ENCODE data around the gene GABARAPL1.
"Not testable (repeated sequence)": the region's sequence is repeated elsewhere in the genome, so short reads cannot be mapped to it uniquely, and the experiment has no call there.

GABARAPL1 gene

DNA sequence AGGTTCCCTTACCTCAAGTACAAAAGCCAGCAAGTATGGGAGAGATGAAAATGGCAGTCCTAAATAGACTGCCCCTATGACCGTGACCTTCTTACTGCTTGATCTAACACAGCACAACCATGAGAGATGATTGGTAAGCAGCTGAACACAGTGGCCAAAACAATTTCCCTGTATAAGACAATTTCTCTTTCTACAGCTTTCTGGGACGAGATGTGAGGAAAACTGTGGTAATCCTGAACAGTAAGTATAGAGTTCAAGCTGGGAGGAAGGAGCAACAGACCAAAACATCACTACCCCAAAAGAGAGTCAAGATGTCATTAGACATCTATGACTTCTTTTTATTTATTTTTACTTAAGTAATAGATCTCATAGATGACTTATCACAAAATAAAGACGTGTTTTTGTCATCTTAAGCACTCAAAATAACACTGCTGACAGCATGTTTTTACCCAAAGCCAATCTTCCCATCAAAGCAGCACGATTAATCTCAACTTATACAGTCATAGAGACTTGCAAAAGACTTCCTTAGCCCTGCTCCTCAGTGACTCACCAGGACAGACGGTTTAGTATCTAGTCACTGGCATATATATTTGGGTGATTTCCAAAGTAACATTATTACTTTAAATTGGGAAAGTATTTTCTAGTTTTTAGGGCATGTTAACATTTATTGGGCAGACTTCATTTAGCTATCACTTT lies 30.2 kb upstream of the GABARAPL1 start:
- peak; percentile 54 for FAIRE-seq
- TF ChIP-seq TAF1 (IDR thresholded peaks at IDR 0.05; ENCODE audit: borderline replicate concordance, low read depth, low read length) (no peak), POLR2A (IDR thresholded peaks at IDR 0.05; ENCODE audit: low read depth, low read length) (no peak), POLR2AphosphoS5 (IDR thresholded peaks at IDR 0.05; ENCODE audit: low read depth, low read length) (no peak)
- no peak for DNase-seq (ENCODE audit: insufficient read length)

DNA sequence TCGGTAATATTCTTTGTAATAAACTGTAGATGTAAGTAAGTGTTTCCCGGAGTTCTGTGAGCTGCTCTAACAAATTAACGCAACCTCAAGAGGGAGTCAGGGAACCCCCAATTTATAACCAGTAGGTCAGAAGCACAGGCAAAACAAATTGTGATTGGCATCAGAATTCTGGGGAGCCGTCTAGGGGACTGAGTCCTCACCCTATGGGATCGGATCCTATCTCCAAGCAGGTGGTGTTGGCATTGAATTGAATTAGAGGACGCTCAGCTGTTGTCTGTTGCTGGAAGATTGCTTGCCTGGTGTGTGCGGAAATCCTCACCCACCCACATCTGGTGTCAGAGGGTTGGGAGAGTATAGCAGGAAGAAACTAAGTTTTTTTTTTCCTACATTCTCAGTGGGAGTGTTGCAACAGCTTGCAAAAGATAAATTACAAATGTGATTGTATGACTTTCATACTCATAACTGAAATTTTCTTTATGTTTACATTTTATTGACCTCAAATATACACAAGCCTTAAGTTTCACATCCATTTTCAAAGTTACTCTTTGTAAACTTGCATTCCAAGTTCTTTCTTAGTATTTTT lies 28.3 kb upstream of the GABARAPL1 start:
- TF ChIP-seq POLR2A (IDR thresholded peaks at IDR 0.05; ENCODE audit: low read depth, low read length) (no peak), TAF1 (IDR thresholded peaks at IDR 0.05; ENCODE audit: borderline replicate concordance, low read depth, low read length) (no peak), POLR2AphosphoS5 (IDR thresholded peaks at IDR 0.05; ENCODE audit: low read depth, low read length) (no peak)
- FAIRE-seq (no peak), DNase-seq (ENCODE audit: insufficient read length) (no peak)

GRCh38 chr12:10186299-10186698 lies 26.4 kb upstream of the GABARAPL1 start:
- peak; percentile 67 for FAIRE-seq
- DNase-seq (ENCODE audit: insufficient read length) = no peak
- TF ChIP-seq POLR2A (IDR thresholded peaks at IDR 0.05; ENCODE audit: low read depth, low read length) = no peak
- TF ChIP-seq TAF1 (IDR thresholded peaks at IDR 0.05; ENCODE audit: borderline replicate concordance, low read depth, low read length) = no peak
- no peak for TF ChIP-seq POLR2AphosphoS5 (IDR thresholded peaks at IDR 0.05; ENCODE audit: low read depth, low read length)

DNA sequence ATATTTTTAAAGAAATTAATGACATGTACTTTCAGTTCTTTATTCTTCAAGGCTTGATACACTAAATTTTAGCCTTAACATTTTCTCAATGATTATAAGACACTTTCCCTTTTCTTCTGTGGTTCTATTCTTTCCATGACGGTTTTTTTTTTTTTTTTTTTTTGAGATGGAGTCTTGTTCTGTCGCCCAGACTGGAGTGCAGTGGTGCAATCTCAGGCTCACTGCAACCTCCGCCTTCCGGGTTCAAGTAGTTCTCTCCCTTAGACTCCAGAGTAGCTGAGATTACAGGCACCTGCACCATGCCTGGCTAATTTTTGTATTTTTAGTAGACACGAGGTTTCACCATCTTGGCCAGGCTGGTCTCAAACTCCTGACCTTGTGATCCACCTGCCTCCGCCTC lies 25.7 kb upstream of the GABARAPL1 start:
- not testable (repeated sequence) for DNase-seq (ENCODE audit: insufficient read length); FAIRE-seq

DNA sequence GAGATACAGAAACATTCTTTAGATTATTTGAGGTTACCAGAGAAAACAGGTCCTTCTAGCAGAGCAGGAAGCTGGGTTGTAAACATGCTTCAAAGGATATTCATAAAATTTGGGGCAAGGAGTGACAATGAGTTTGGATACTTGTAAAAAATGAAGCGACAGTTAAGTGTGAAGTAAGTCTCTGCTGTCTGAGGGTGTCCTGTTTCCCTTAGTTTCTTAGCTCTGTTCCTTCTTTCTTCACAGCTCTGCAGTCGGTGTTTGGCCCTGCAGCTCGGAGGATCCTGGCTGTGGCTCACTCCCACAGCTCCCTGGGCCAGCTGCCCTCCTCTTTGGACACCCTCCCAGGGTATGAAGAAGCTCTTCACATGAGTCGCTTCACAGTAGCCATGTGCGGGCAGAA lies 23.0 kb upstream of the GABARAPL1 start:
- FAIRE-seq (no peak), DNase-seq (ENCODE audit: insufficient read length) (no peak)
- no peak for TF ChIP-seq TAF1 (IDR thresholded peaks at IDR 0.05; ENCODE audit: borderline replicate concordance, low read depth, low read length)
- TF ChIP-seq POLR2A (IDR thresholded peaks at IDR 0.05; ENCODE audit: low read depth, low read length) = no peak
- no peak for TF ChIP-seq POLR2AphosphoS5 (IDR thresholded peaks at IDR 0.05; ENCODE audit: low read depth, low read length)

GRCh38 chr12:10190558-10191388 lies 21.9 kb upstream of the GABARAPL1 start:
- TF ChIP-seq TAF1 (IDR thresholded peaks at IDR 0.05; ENCODE audit: borderline replicate concordance, low read depth, low read length) (no peak), POLR2A (IDR thresholded peaks at IDR 0.05; ENCODE audit: low read depth, low read length) (no peak), POLR2AphosphoS5 (IDR thresholded peaks at IDR 0.05; ENCODE audit: low read depth, low read length) (no peak)
- DNase-seq (ENCODE audit: insufficient read length) = peak; percentile 50
- FAIRE-seq = peak; percentile 87

- TF ChIP-seq POLR2A (IDR thresholded peaks at IDR 0.05; ENCODE audit: low read depth, low read length) (no peak), POLR2AphosphoS5 (IDR thresholded peaks at IDR 0.05; ENCODE audit: low read depth, low read length) (no peak), TAF1 (IDR thresholded peaks at IDR 0.05; ENCODE audit: borderline replicate concordance, low read depth, low read length) (no peak)
- FAIRE-seq (peak; percentile 9), DNase-seq (ENCODE audit: insufficient read length) (no peak)
These were observed 20.8 kb upstream of the GABARAPL1 start for GRCh38 chr12:10191865-10192264.

- DNase-seq (ENCODE audit: insufficient read length) (no peak), FAIRE-seq (no peak)
- TF ChIP-seq POLR2A (IDR thresholded peaks at IDR 0.05; ENCODE audit: low read depth, low read length) (no peak), POLR2AphosphoS5 (IDR thresholded peaks at IDR 0.05; ENCODE audit: low read depth, low read length) (no peak), TAF1 (IDR thresholded peaks at IDR 0.05; ENCODE audit: borderline replicate concordance, low read depth, low read length) (no peak)
These were observed 18.5 kb upstream of the GABARAPL1 start for GRCh38 chr12:10194160-10194670.

DNA sequence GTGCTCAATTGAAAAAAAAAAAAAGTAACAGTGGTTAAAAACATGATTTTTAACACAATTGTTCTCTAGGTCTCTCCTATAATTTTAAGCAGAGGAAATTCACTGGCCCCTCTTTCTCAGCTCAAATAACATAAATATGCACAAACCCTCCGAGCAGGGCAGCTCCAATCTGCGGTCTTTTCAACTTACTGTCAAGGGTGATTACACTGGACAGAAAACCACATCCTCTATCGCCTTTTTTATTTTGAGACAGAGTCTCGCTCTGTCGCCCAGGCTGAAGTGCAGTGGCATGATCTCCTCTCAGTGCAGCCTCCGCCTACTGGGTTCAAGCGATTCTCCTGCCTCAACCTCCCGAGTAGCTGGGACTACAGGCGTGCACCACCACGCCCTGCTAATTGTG lies 16.5 kb upstream of the GABARAPL1 start:
- peak; percentile 22 for DNase-seq (ENCODE audit: insufficient read length)
- FAIRE-seq = peak; percentile 40
- TF ChIP-seq TAF1 (IDR thresholded peaks at IDR 0.05; ENCODE audit: borderline replicate concordance, low read depth, low read length) = no peak
- TF ChIP-seq POLR2AphosphoS5 (IDR thresholded peaks at IDR 0.05; ENCODE audit: low read depth, low read length) = no peak
- no peak for TF ChIP-seq POLR2A (IDR thresholded peaks at IDR 0.05; ENCODE audit: low read depth, low read length)

GRCh38 chr12:10197879-10198278 lies 14.8 kb upstream of the GABARAPL1 start:
- FAIRE-seq (no peak), DNase-seq (ENCODE audit: insufficient read length) (no peak)
- TF ChIP-seq POLR2A (IDR thresholded peaks at IDR 0.05; ENCODE audit: low read depth, low read length) (no peak), TAF1 (IDR thresholded peaks at IDR 0.05; ENCODE audit: borderline replicate concordance, low read depth, low read length) (no peak), POLR2AphosphoS5 (IDR thresholded peaks at IDR 0.05; ENCODE audit: low read depth, low read length) (no peak)

DNA sequence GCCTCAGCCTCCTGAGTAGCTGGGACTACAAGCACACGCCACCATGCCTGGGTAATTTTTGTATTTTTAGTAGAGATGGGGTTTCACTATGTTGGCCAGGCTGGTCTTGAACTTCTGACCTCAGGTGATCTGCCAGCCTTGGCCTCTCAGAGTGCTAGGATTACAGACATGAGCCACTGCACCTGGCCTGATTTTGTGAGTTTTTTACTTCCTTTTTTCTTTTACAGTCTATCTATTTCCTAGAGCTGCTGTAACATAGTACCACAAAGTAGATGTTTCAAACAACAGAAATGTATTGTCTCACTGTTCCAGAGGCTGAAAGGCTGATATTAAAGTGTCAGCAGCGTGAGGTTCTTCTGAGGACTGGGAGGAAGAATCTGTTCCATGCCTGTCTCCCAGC lies 8.2 kb upstream of the GABARAPL1 start:
- not testable (repeated sequence) for FAIRE-seq; DNase-seq (ENCODE audit: insufficient read length)
